ENCODE data around the gene XPO4.
A peak's percentile ranks its signal among the peaks of the same experiment; 100 is the strongest.
"Not testable (repeated sequence)": the region's sequence is repeated elsewhere in the genome, so short reads cannot be mapped to it uniquely, and the experiment has no call there.

Gene XPO4

GRCh38 chr13:20902438-20903163 is at the start of gene XPO4:
Gene XPO4 (minus strand): TSS chr13:20902746. CDS start chr13:20902738, 8 bp downstream.
- peak; percentile 81 for DNase-seq

GRCh38 chr13:20948001-20948400 is 45.5 kb upstream of the XPO4 start:
- DNase-seq: not testable (repeated sequence)

- DNase-seq: no peak
Observed at GRCh38 chr13:20945952-20946383, 43.4 kb upstream of the XPO4 start.

GRCh38 chr13:20942938-20943559 is 40.5 kb upstream of the XPO4 start:
- no peak for DNase-seq

- DNase-seq: not testable (repeated sequence)
Observed at GRCh38 chr13:20940511-20940910, 38.0 kb upstream of the XPO4 start.

- DNase-seq: no peak
Observed at GRCh38 chr13:20940083-20940482, 37.5 kb upstream of the XPO4 start.

- DNase-seq: no peak
Observed at GRCh38 chr13:20939662-20940061, 37.1 kb upstream of the XPO4 start.

GRCh38 chr13:20938302-20938701 is 35.8 kb upstream of the XPO4 start:
- DNase-seq: no peak

GRCh38 chr13:20927596-20928257 is 25.2 kb upstream of the XPO4 start:
- DNase-seq: no peak

- not testable (repeated sequence) for DNase-seq
Observed at GRCh38 chr13:20925395-20925790, 22.8 kb upstream of the XPO4 start.

GRCh38 chr13:20924758-20925394 is 22.3 kb upstream of the XPO4 start:
- peak; percentile 72 for DNase-seq

GRCh38 chr13:20923272-20923671 is 20.7 kb upstream of the XPO4 start:
- DNase-seq: no peak

GRCh38 chr13:20921572-20921971 is 19.0 kb upstream of the XPO4 start:
- no peak for DNase-seq

GRCh38 chr13:20915676-20916075 is 13.1 kb upstream of the XPO4 start:
- DNase-seq: not testable (repeated sequence)

- no peak for DNase-seq
Observed at GRCh38 chr13:20911037-20911436, 8.5 kb upstream of the XPO4 start.

GRCh38 chr13:20908714-20909497 is 6.4 kb upstream of the XPO4 start:
- DNase-seq: no peak

- no peak for DNase-seq
Observed at GRCh38 chr13:20904908-20905307, 2.4 kb upstream of the XPO4 start.

- DNase-seq: no peak
Observed at GRCh38 chr13:20903164-20903475, 574 bp upstream of the XPO4 start.

- peak; percentile 38 for DNase-seq
Observed at GRCh38 chr13:20901668-20902437, 693 bp downstream of the XPO4 start.

GRCh38 chr13:20894245-20894644 is 8.3 kb downstream of the XPO4 start:
- DNase-seq: no peak

- no peak for DNase-seq
Observed at GRCh38 chr13:20891768-20892167, 10.8 kb downstream of the XPO4 start.

GRCh38 chr13:20891034-20891433 is 11.5 kb downstream of the XPO4 start:
- no peak for DNase-seq
